Osteocyte (in vitro differentiated cells): ENCODE measurements around the gene TRMT1. TPM values are rescaled to one million over a fixed set of nuclear protein-coding genes. Genes with fewer than 3 reads are reported as not detected.

Experiments used
- DNase-seq: peaks from one replicate; pipeline ENCODE4 v3.0.0; 2021; ENCODE audit warnings: mixed read lengths; ENCODE audit not compliant: unreplicated experiment; ENCODE audit errors: extremely low spot score
- H3K27ac Mint-ChIP-seq: one replicate; pipeline ENCODE4 v1.8.0; 2021; ENCODE audit warnings: mild to moderate bottlenecking, mixed read lengths; ENCODE audit not compliant: unreplicated experiment
- H3K27me3 Mint-ChIP-seq: one replicate; pipeline ENCODE4 v1.8.0; 2021; ENCODE audit warnings: mixed read lengths; ENCODE audit not compliant: unreplicated experiment
- H3K36me3 Mint-ChIP-seq: one replicate; pipeline ENCODE4 v1.8.0; 2021; ENCODE audit warnings: mixed read lengths; ENCODE audit not compliant: unreplicated experiment
- H3K4me1 Mint-ChIP-seq: one replicate; pipeline ENCODE4 v1.8.0; 2021; ENCODE audit warnings: mixed read lengths; ENCODE audit not compliant: unreplicated experiment
- H3K4me3 Mint-ChIP-seq: one replicate; pipeline ENCODE4 v1.8.0; 2021; ENCODE audit warnings: mild to moderate bottlenecking, moderate library complexity, mixed read lengths; ENCODE audit not compliant: unreplicated experiment
- H3K9me3 Mint-ChIP-seq: one replicate; pipeline ENCODE4 v1.8.0; 2021; ENCODE audit warnings: mixed read lengths; ENCODE audit not compliant: unreplicated experiment
- CTCF ChIP-seq: fragments of 200-600 bp; sonication (generic); IDR thresholded peaks from 2 replicates; pipeline ENCODE4 v1.5.0; 2021; ENCODE audit warnings: antibody characterized with exemption, mild to moderate bottlenecking, moderate library complexity
- total RNA-seq: library from RNA; stranded (reverse); gene quantifications from 2 replicates; pipeline ENCODE4 v1.2.1, GENCODE V29; 2021

Gene TRMT1
- total RNA-seq, 1 donor from 2014 or later = 43.1 TPM

GRCh38 chr19:13155472-13156359, 39.2 kb upstream of the TRMT1 start:
- Mint-ChIP-seq H3K27me3 (no peaks in the 10 kb centered on the region), H3K9me3 (no peaks in the 10 kb centered on the region), H3K36me3 (peaks cover 9% of the 10 kb centered on the region), H3K27ac (peak overlapping the region; percentile 93), H3K4me1 (peaks cover 20% of the 10 kb centered on the region), H3K4me3 (peak overlapping the region; percentile 99)
- TF ChIP-seq CTCF = no peak
- DNase-seq = peak; percentile 92

- H3K9me3 Mint-ChIP-seq = no peaks in the 10 kb centered on the region
- peak overlapping the region; percentile 93 for H3K27ac Mint-ChIP-seq
- no peak for DNase-seq
- peak overlapping the region; percentile 99 for H3K4me3 Mint-ChIP-seq
- H3K36me3 Mint-ChIP-seq = peaks cover 9% of the 10 kb centered on the region
- H3K4me1 Mint-ChIP-seq = peaks cover 20% of the 10 kb centered on the region
- TF ChIP-seq CTCF = peak; percentile 19
- no peaks in the 10 kb centered on the region for H3K27me3 Mint-ChIP-seq
Observed at GRCh38 chr19:13154911-13155471, 38.5 kb upstream of the TRMT1 start.

- H3K4me3 Mint-ChIP-seq = peak overlapping the region; percentile 99
- H3K27me3 Mint-ChIP-seq = no peaks in the 10 kb centered on the region
- no peak for DNase-seq
- TF ChIP-seq CTCF = no peak
- peak overlapping the region; percentile 93 for H3K27ac Mint-ChIP-seq
- H3K4me1 Mint-ChIP-seq = peaks cover 24% of the 10 kb centered on the region
- H3K9me3 Mint-ChIP-seq = no peaks in the 10 kb centered on the region
- H3K36me3 Mint-ChIP-seq = peaks cover 9% of the 10 kb centered on the region
Observed at GRCh38 chr19:13154241-13154778, 37.8 kb upstream of the TRMT1 start.

- Mint-ChIP-seq H3K4me3 (peak overlapping the region; percentile 99), H3K9me3 (no peaks in the 10 kb centered on the region), H3K27ac (peak overlapping the region; percentile 97), H3K27me3 (no peaks in the 10 kb centered on the region), H3K36me3 (peaks cover 9% of the 10 kb centered on the region), H3K4me1 (peaks cover 30% of the 10 kb centered on the region)
- TF ChIP-seq CTCF = peak; percentile 23
- DNase-seq = no peak
Observed at GRCh38 chr19:13153569-13154240, 37.2 kb upstream of the TRMT1 start.
